ENCODE measurements around the gene OR4C11. TPM values are rescaled to one million over a fixed set of nuclear protein-coding genes. Genes with fewer than 3 reads are reported as not detected.

The OR4C11 gene
- total RNA-seq, 6 donors from 2014 or later: not detected

GRCh38 chr11:55624531-55624930, 17.1 kb upstream of the OR4C11 start:
- Histone ChIP-seq H3K4me1 (no peaks in the 10 kb centered on the region), H3K27me3 (no peaks in the 10 kb centered on the region), H3K36me3 (no peaks in the 10 kb centered on the region), H3K4me3 (no peak overlapping the region), H3K27ac (no peak overlapping the region), H3K9me3 (no peaks in the 10 kb centered on the region)
- no peak for DNase-seq
- 86 to 100% methylated on average over 1 of the region's 1 CpG for WGBS, 2 donors
- no peak for ATAC-seq (ENCODE audit: low FRiP score in 2 of 2)
- TF ChIP-seq EP300 (IDR thresholded peaks at IDR 0.05): no peak
- TF ChIP-seq POLR2AphosphoS5 (IDR thresholded peaks at IDR 0.05): no peak
- no peak for TF ChIP-seq CTCF (IDR thresholded peaks at IDR 0.05)
- no peak for TF ChIP-seq POLR2A (IDR thresholded peaks at IDR 0.05)

- H3K4me3 ChIP-seq: no peak overlapping the region
- DNase-seq: no peak
- H3K27ac ChIP-seq: no peak overlapping the region
- no peak for ATAC-seq (ENCODE audit: low FRiP score in 2 of 2)
- TF ChIP-seq POLR2A (IDR thresholded peaks at IDR 0.05) (no peak), CTCF (IDR thresholded peaks at IDR 0.05) (no peak), EP300 (IDR thresholded peaks at IDR 0.05) (no peak), POLR2AphosphoS5 (IDR thresholded peaks at IDR 0.05) (no peak)
- no peaks in the 10 kb centered on the region for H3K36me3 ChIP-seq
- peaks cover 0 to 4% (median 0%) of the 10 kb centered on the region in 4 donors for H3K9me3 ChIP-seq
- H3K27me3 ChIP-seq: no peaks in the 10 kb centered on the region
- no peaks in the 10 kb centered on the region for H3K4me1 ChIP-seq
- WGBS, 2 donors: 14 to 48% methylated on average over 1 of the region's 1 CpG
Measured at GRCh38 chr11:55572548-55572947, 34.9 kb downstream of the OR4C11 start.

GRCh38 chr11:55571828-55572227, 35.6 kb downstream of the OR4C11 start, which contains the start of gene OR4C16:
OR4C16 (plus strand) TSS chr11:55572128; CDS start chr11:55572128, 0 bp downstream.
- H3K36me3 ChIP-seq: no peaks in the 10 kb centered on the region
- peaks cover 0 to 4% (median 0%) of the 10 kb centered on the region in 4 donors for H3K9me3 ChIP-seq
- H3K27me3 ChIP-seq: no peaks in the 10 kb centered on the region
- no peaks in the 10 kb centered on the region for H3K4me1 ChIP-seq
- no peak within 1 kb of the TSS for H3K4me3 ChIP-seq
- ATAC-seq (ENCODE audit: low FRiP score in 2 of 2): no peak
- DNase-seq: no peak
- no peak within 1 kb of the TSS for H3K27ac ChIP-seq
- 56 to 73% methylated on average over 3 of the region's 3 CpGs for WGBS, 2 donors
- no peak for TF ChIP-seq POLR2AphosphoS5 (IDR thresholded peaks at IDR 0.05)
- no peak for TF ChIP-seq EP300 (IDR thresholded peaks at IDR 0.05)
- no peak for TF ChIP-seq CTCF (IDR thresholded peaks at IDR 0.05)
- no peak for TF ChIP-seq POLR2A (IDR thresholded peaks at IDR 0.05)

GRCh38 chr11:55554169-55554568, 53.3 kb downstream of the OR4C11 start, which contains the start of gene OR4C15:
OR4C15 (plus strand) TSS chr11:55554469; CDS start chr11:55554469, 0 bp downstream.
- H3K9me3 ChIP-seq: no peaks in the 10 kb centered on the region
- ATAC-seq (ENCODE audit: low FRiP score in 2 of 2) (no peak), DNase-seq (no peak)
- H3K36me3 ChIP-seq: no peaks in the 10 kb centered on the region
- no peaks in the 10 kb centered on the region for H3K4me1 ChIP-seq
- no peak within 1 kb of the TSS for H3K4me3 ChIP-seq
- H3K27me3 ChIP-seq: no peaks in the 10 kb centered on the region
- H3K27ac ChIP-seq: no peak within 1 kb of the TSS
- no peak for TF ChIP-seq POLR2AphosphoS5 (IDR thresholded peaks at IDR 0.05)
- no peak for TF ChIP-seq EP300 (IDR thresholded peaks at IDR 0.05)
- no peak for TF ChIP-seq POLR2A (IDR thresholded peaks at IDR 0.05)
- no peak for TF ChIP-seq CTCF (IDR thresholded peaks at IDR 0.05)

Other genes starting within 250 kb of the OR4C11 start
- gene OR4A15, start 239.7 kb downstream of the OR4C11 start, total RNA-seq: not detected
- gene OR4C15, start 53.2 kb downstream of the OR4C11 start, total RNA-seq: not detected
- gene OR4C16, start 35.5 kb downstream of the OR4C11 start, total RNA-seq: not detected
- not detected for gene OR4P4, start 27.5 kb upstream of the OR4C11 start, total RNA-seq
- not detected for gene OR4S2, start 40.7 kb upstream of the OR4C11 start, total RNA-seq
- not detected for gene OR4C6, start 54.6 kb upstream of the OR4C11 start, total RNA-seq
- not detected for gene OR5D13, start 165.8 kb upstream of the OR4C11 start, total RNA-seq
- gene OR5D14, start 187.9 kb upstream of the OR4C11 start, total RNA-seq: not detected
- gene OR5L1, start 203.7 kb upstream of the OR4C11 start, total RNA-seq: not detected
- not detected for gene OR5D18, start 212.0 kb upstream of the OR4C11 start, total RNA-seq
- gene OR5L2, start 219.6 kb upstream of the OR4C11 start, total RNA-seq: not detected
- gene OR5D16, start 231.1 kb upstream of the OR4C11 start, total RNA-seq: not detected